Panc1 (cell line): ENCODE results near the gene FREM3. TPM values are rescaled to one million over a fixed set of nuclear protein-coding genes. Genes with fewer than 3 reads are reported as not detected.

Experiments used
- ATAC-seq: fragments of 200-7000 bp; cut with Tn5 transposase; 2 replicates; pipeline ENCODE4 v1.9.1; 2020; ENCODE audit warnings: mild to moderate bottlenecking, moderate library complexity
- BruUV-seq: library from RNA; stranded (reverse); fragments of 400-500 nt; replicated peaks from 2 replicates; lab custom pipeline; 2021; lab: Mats Ljungman, UMichigan
- CTCF ChIA-PET: fragments of 300-600 bp; sonication (Branson Sonifier 250); formaldehyde crosslinking; loops from one replicate; lab custom pipeline; 2022; ENCODE audit warnings: antibody characterized with exemption; lab: Charles Lee
- POLR2A ChIA-PET: fragments of 300-600 bp; sonication (Branson Sonifier 250); formaldehyde crosslinking; loops from one replicate; lab custom pipeline; 2022; ENCODE audit warnings: antibody characterized with exemption; lab: Charles Lee
- DNase-seq: peaks from one replicate; pipeline ENCODE4 v3.0.0-alpha.2; 2010; ENCODE audit warnings: low read depth, low spot score
- H3K27ac ChIP-seq: 2 replicates; pipeline ENCODE4 v1.5.1; 2011; ENCODE audit warnings: mild to moderate bottlenecking, low read length, inconsistent platforms
- H3K27me3 ChIP-seq: fragments of 200-500 bp; sonication (Bioruptor generic); 2 replicates; pipeline ENCODE4 v1.6.0; 2014; ENCODE audit warnings: low read length, inconsistent platforms; ENCODE audit not compliant: control insufficient read depth, insufficient read depth
- H3K36me3 ChIP-seq: fragments of 200-500 bp; sonication (Bioruptor generic); 2 replicates; pipeline ENCODE4 v1.5.1; 2014; ENCODE audit warnings: inconsistent platforms, mild to moderate bottlenecking, low read length, moderate library complexity; ENCODE audit not compliant: control insufficient read depth, insufficient read depth
- H3K4me1 ChIP-seq: 2 replicates; pipeline ENCODE4 v1.5.1; 2011; ENCODE audit warnings: inconsistent platforms, mild to moderate bottlenecking, low read length, moderate library complexity; ENCODE audit not compliant: control insufficient read depth, insufficient read depth
- H3K4me3 ChIP-seq, 2 experiments: 2 replicates each; pipeline ENCODE4 v1.5.1; 2011 to 2012; ENCODE audit warnings: low read depth in 2 of 2, low read length in 2 of 2, mild to moderate bottlenecking in 2 of 2, inconsistent platforms in 1 of 2, moderate library complexity in 1 of 2
- H3K9me3 ChIP-seq: fragments of 200-500 bp; sonication (Bioruptor generic); 2 replicates; pipeline ENCODE4 v1.5.1; 2014; ENCODE audit warnings: low read depth, mild to moderate bottlenecking, inconsistent platforms, low read length, moderate library complexity; ENCODE audit not compliant: control insufficient read depth, insufficient read depth
- CTCF ChIP-seq: fragments of 450-650 bp; IDR thresholded peaks from 2 replicates; pipeline ENCODE4 v1.5.1; 2017; ENCODE audit warnings: mild to moderate bottlenecking
- POLR2AphosphoS5 ChIP-seq: IDR thresholded peaks from 2 replicates; pipeline ENCODE4 v1.6.1; 2012; ENCODE audit warnings: mild to moderate bottlenecking, low read depth, low read length, moderate library complexity
- SIN3A ChIP-seq: IDR thresholded peaks from 2 replicates; pipeline ENCODE4 v1.6.1; 2012; ENCODE audit warnings: low read depth, mild to moderate bottlenecking, low read length, moderate library complexity, borderline replicate concordance; ENCODE audit not compliant: insufficient read depth
- TCF7L2 ChIP-seq: IDR thresholded peaks from 2 replicates; pipeline ENCODE4 v1.6.1; 2011; ENCODE audit warnings: mild to moderate bottlenecking, low read depth, low read length, inconsistent platforms
- in situ Hi-C: cut with HindIII; loops from 2 replicates; pipeline ENCODE4 v1.10.0; 2016; ENCODE audit warnings: low sequenced_read_pairs, low pct_unique_long_range_greater_than_20kb
- intact Hi-C: fragments of 100-400 bp; cut with micrococcal nuclease; formaldehyde crosslinking; loops from one replicate; pipeline ENCODE4 v1.10.0; 2022; ENCODE audit not compliant: unreplicated experiment
- total RNA-seq: library from RNA; stranded (reverse); gene quantifications from one replicate; pipeline ENCODE4 v1.2.1, GENCODE V29; 2021; ENCODE audit not compliant: unreplicated experiment
- TF ChIP-seq, protein P1 (sequence below), 2 experiments: IDR thresholded peaks; 2 replicates each; pipeline ENCODE4 v1.6.1; 2011 to 2012; ENCODE audit warnings: low read depth in 2 of 2, control low read depth in 1 of 2, low read length in 1 of 2, mild to moderate bottlenecking in 1 of 2, moderate library complexity in 1 of 2; ENCODE audit not compliant: insufficient read depth in 1 of 2

The FREM3 gene
- total RNA-seq, 1 experiment from 2014 or later, result not detected

- Histone ChIP-seq H3K4me1 (no peaks in the 10 kb centered on the region), H3K27ac (no peak overlapping the region), H3K4me3 (no peak overlapping the region), H3K36me3 (no peaks in the 10 kb centered on the region), H3K9me3 (no peaks in the 10 kb centered on the region), H3K27me3 (no peaks in the 10 kb centered on the region)
- DNase-seq (no peak), ATAC-seq (no peak)
- TF ChIP-seq CTCF (no peak), SIN3A (no peak), TCF7L2 (no peak), POLR2AphosphoS5 (no peak)
- TF ChIP-seq, protein P1, sequence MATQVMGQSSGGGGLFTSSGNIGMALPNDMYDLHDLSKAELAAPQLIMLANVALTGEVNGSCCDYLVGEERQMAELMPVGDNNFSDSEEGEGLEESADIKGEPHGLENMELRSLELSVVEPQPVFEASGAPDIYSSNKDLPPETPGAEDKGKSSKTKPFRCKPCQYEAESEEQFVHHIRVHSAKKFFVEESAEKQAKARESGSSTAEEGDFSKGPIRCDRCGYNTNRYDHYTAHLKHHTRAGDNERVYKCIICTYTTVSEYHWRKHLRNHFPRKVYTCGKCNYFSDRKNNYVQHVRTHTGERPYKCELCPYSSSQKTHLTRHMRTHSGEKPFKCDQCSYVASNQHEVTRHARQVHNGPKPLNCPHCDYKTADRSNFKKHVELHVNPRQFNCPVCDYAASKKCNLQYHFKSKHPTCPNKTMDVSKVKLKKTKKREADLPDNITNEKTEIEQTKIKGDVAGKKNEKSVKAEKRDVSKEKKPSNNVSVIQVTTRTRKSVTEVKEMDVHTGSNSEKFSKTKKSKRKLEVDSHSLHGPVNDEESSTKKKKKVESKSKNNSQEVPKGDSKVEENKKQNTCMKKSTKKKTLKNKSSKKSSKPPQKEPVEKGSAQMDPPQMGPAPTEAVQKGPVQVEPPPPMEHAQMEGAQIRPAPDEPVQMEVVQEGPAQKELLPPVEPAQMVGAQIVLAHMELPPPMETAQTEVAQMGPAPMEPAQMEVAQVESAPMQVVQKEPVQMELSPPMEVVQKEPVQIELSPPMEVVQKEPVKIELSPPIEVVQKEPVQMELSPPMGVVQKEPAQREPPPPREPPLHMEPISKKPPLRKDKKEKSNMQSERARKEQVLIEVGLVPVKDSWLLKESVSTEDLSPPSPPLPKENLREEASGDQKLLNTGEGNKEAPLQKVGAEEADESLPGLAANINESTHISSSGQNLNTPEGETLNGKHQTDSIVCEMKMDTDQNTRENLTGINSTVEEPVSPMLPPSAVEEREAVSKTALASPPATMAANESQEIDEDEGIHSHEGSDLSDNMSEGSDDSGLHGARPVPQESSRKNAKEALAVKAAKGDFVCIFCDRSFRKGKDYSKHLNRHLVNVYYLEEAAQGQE (IDR thresholded peaks at IDR 0.05; ENCODE audit: insufficient read depth in 1 of 2, low read depth in 2 of 2, low read length in 1 of 2), result no peak
- BruUV-seq, result no TSS peak
- CTCF ChIA-PET, result no interaction called here
- POLR2A ChIA-PET, result no interaction called here
- in situ Hi-C loops, result no loop called here
- intact Hi-C loops, result no loop called here
Measured at GRCh38 chr4:143713955-143714625, 13.6 kb upstream of the FREM3 start.

GRCh38 chr4:143713553-143713952 is 13.1 kb upstream of the FREM3 start:
- intact Hi-C loops, result no loop called here
- ChIA-PET CTCF (no interaction called here), POLR2A (no interaction called here)
- Histone ChIP-seq H3K36me3 (no peaks in the 10 kb centered on the region), H3K27ac (no peak overlapping the region), H3K27me3 (no peaks in the 10 kb centered on the region), H3K4me3 (no peak overlapping the region), H3K4me1 (no peaks in the 10 kb centered on the region), H3K9me3 (no peaks in the 10 kb centered on the region)
- no TSS peak for BruUV-seq
- no peak for ATAC-seq
- DNase-seq, result no peak
- in situ Hi-C loops, result no loop called here
- TF ChIP-seq TCF7L2 (no peak), CTCF (no peak), POLR2AphosphoS5 (no peak), SIN3A (no peak)
